ENCODE data around the gene BCL6.

Gene BCL6

GRCh38 chr3:187745201-187746058 lies at the start of gene BCL6:
Gene BCL6 (minus strand): TSS chr3:187745468. CDS start chr3:187733693, 11,775 bp downstream.
- peak; percentile 96 for DNase-seq (ENCODE audit: low read depth)

DNA sequence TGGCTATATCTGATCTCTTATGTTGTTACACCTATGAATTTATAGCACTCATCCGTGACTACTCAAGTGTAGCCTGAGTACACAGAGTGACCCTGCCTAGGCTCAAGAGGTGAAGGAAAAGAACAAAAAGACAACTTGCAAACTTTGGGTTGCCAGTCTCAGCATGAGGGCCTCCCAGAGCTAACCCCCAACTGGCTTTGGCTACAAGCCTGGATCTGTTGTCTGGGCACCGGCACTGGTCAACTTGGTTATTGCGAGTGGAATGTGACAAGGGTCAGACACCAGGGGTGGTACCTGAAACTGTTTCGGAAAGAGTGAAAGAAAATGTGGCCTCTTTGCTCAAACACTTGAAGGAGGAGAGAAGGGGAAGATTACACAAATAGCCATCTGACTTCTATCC lies 49.5 kb upstream of the BCL6 start:
- DNase-seq (ENCODE audit: low read depth), result no peak

- no peak for DNase-seq (ENCODE audit: low read depth)
Measured at GRCh38 chr3:187793618-187794017, 48.4 kb upstream of the BCL6 start.

DNA sequence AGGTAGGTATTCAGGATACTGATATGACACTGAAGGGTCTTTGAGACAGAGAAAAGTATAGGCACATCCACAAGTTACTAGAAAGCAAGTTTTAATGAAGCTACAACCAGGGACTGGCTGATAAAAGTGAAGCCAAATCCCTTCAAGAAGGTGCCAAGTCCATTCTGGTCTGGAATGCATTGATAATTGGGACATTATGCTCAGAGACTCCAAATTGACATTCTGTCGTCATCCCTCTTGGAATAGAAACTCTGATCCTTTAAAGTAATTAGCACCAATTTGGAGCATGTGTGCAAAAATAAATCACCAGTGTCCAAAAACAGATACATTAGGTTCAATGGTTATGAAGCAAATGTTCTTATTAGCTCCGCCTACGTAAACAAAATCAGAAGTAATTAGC lies 47.3 kb upstream of the BCL6 start:
- no peak for DNase-seq (ENCODE audit: low read depth)

- no peak for DNase-seq (ENCODE audit: low read depth)
Measured at GRCh38 chr3:187789872-187790271, 44.6 kb upstream of the BCL6 start.

- DNase-seq (ENCODE audit: low read depth), result no peak
Measured at GRCh38 chr3:187788984-187789857, 44.0 kb upstream of the BCL6 start.

DNA sequence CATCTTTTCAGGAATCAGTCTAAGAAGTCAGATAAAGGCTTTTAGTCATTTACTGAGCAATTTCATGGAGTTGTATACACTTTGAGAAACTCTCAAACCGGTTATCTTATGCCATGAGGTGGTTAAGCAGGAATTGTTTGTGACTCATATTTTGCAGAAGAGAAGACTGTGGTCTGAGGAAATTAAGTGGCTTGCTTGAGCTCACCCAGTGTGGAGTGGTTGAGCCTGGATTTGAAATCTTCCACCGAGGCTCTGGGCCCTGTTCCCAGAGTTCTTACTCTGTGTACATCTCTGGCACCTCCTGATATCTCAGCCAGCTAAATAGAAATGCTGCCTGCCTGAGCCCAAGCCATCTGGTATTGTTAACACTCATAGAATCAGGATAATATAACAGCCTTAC lies 37.8 kb upstream of the BCL6 start:
- DNase-seq (ENCODE audit: low read depth), result peak; percentile 83

- no peak for DNase-seq (ENCODE audit: low read depth)
Measured at GRCh38 chr3:187782006-187782405, 36.7 kb upstream of the BCL6 start.

DNA sequence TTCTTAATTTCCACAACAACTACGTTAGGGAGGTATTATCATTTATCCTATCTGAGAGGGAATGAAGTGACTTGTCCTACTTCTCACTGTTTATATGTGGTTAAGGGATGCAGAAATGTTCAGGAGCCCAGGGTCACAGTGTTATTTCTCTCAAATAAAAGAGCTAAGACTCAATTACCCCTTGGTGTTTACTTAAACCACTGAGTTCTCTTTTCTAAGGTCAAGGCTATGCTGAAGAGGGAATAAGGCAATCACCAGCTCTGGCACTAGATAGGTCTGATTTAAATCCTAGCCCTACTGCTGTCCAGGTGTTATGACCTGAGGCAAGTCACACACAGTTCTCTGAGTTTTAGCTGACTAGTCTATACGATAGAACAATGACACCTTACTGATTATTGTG lies 35.7 kb upstream of the BCL6 start:
- no peak for DNase-seq (ENCODE audit: low read depth)

DNA sequence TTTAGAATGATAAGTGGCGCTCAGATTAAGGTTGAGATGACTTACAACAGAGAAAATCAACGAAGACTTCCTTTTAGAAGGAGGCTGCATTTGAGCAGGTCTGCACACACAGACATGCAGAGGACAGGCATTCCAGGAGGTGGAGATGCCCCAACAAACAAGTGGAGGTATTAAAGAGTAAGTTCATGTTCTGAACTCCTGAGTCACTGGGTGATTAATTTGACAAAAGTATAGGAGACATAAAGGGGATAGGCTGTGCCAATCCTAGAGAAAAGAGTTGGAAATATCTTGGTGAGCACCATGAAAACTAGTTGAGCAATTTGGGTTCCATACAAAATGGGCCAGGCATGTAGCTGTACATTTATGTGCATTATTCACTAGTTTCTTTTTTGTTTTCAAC lies 33.5 kb upstream of the BCL6 start:
- no peak for DNase-seq (ENCODE audit: low read depth)

- no peak for DNase-seq (ENCODE audit: low read depth)
Measured at GRCh38 chr3:187777331-187777941, 32.2 kb upstream of the BCL6 start.

- DNase-seq (ENCODE audit: low read depth), result no peak
Measured at GRCh38 chr3:187775549-187775948, 30.3 kb upstream of the BCL6 start.

GRCh38 chr3:187774185-187774789 lies 29.0 kb upstream of the BCL6 start:
- DNase-seq (ENCODE audit: low read depth), result no peak

GRCh38 chr3:187773233-187774184 lies 28.2 kb upstream of the BCL6 start:
- DNase-seq (ENCODE audit: low read depth), result no peak

- DNase-seq (ENCODE audit: low read depth), result no peak
Measured at GRCh38 chr3:187770224-187770623, 25.0 kb upstream of the BCL6 start.

DNA sequence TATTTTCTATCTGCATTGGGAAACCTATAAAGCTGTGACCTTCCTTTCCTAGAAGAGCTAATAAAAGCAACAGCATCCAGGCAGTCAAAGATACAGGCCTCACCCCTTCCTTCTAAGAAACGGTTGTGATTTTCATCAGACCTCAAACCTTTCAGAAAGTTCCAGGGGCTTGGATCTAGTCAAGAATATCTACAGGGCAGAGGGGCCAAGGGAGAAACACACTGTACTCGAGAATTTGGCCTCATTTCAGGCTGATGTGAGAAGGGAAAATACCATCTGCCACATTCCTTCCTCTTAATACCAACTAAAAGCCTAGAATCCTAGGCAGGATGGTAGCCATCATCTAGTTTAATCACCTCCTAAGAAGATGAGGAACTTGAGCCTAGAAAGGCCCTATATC lies 24.5 kb upstream of the BCL6 start:
- no peak for DNase-seq (ENCODE audit: low read depth)

DNA sequence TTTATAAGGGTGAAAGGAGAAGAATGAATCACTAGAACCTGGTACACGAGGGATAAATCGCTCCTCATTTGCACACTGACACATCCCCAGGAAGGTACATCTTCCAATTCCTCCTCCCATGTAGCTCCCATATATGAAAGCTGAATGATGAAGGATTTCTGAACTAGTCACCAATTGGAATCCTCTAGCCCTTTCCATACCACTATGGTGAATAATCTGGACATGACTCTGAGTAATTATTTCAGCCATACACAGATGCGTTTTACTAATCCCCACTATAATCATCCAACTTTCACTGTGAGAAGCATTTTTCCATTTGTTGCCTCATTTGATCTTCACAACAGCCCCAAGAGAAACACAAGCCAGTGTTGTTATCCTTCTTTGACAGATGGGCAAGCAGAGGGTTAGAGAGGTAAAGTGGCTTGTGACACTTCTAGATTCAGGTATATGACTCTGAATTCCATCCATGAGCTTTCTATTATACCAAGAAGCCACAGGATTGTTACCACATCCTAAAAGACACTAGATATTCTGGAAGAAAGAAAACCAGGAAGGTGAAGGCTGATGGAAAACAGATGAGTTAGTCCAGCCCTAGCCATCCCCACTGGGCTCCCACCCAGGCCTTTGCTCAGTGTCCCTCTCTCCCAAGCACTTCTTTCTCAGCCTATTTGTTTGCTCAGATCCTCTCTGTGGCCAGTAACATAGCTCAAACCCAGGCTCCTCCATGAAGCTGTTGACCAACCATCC lies 22.2 kb upstream of the BCL6 start:
- DNase-seq (ENCODE audit: low read depth), result peak; percentile 80

DNA sequence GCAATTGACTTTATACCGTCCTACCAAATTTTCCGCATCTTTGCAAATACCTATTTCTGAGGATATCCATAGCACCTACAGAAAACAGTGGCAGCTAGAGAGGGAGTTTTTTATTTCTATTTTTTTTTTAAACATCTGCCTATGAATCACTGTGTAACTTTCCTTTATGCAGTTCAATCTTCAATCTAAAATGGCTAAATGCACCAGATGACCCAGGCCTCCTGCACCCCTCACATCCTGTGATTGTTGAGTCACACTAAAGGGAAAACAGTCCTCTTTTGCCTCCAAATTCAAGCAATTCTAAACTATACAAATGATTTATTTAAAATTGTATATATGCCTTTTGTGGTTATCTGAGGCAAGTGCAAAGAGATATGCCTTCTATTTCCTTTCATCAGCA lies 20.1 kb upstream of the BCL6 start:
- DNase-seq (ENCODE audit: low read depth), result no peak

DNA sequence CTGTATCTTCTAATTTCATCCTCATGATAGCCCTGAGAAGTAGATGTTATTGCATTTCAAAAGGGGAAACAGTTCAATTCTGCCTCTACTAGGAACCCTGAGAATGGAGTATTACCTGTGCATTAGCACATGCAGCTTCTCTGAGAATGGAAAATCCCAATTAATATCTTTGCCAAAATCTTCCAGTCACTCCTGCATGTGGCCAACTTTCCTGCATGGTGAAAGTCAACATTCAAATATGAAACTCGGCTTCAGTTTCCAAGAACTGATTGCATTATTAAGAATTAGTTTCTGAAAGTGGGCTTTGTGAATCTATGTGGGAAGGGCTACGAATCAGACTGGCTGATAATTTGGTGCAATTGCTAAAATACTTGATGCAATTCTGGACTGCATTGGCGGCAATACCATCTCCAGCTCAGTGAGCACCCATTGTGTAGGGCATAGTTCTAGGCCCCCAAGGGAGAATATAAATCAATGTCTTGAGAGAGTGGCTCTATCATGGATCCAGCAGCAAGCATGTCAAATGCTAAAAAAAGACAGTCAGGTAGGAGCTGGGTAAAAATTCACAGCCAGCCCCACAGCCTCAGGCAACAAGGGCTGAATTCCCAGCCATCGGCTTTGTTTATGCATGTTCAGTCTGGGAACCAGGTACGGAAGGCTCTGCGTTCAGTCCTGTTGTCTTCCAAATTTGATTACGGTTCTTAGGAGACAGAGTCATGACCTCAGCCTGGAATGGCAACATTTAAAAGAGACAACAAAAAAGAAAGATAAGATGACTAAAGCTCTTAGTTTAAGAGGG lies 18.8 kb upstream of the BCL6 start:
- DNase-seq (ENCODE audit: low read depth), result no peak

DNA sequence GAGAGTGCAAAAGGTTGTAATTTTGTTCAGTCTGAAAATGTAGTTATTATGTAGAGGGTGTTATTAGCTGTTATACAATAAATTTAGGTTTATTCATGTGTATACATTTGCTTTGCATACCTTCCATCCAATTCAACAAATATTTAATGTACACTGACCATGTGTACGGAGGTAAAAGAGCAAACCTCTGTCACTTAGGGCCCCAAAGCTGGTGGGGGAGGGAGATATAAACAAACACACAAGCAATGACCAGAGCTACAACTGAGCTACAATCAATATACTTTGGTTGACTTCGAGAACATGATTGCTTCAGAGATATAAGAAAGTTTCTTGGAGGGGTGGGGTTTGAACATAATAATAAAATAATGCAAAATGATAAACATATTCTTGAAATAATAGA lies 17.5 kb upstream of the BCL6 start:
- DNase-seq (ENCODE audit: low read depth), result no peak
